Naive thymus-derived CD8-positive, alpha-beta T cell (primary cell): ENCODE measurements around the gene PDZRN3. TPM values are rescaled to one million over a fixed set of nuclear protein-coding genes. Genes with fewer than 3 reads are reported as not detected.

Experiments used
- ATAC-seq, 2 donors: fragments of 150-1000 bp; cut with Tn5 transposase in 1 of 2; sonication (Bioruptor Pico), chemical (Tn5 transposase) in 1 of 2; 1 replicate in 1 of 2; 2 replicates in 1 of 2; pipeline ENCODE4 v1.10.0; 2021; ENCODE audit warnings: mild to moderate bottlenecking in 2 of 2, moderate library complexity in 2 of 2
- POLR2A ChIA-PET: fragments of 350-600 bp; sonication (Branson Sonifier 250); formaldehyde crosslinking; loops from one replicate; lab custom pipeline; 2021; ENCODE audit warnings: antibody characterized with exemption; lab: Charles Lee
- DNase-seq, 10 donors: peaks; one replicate each; pipeline versions ENCODE4 v3.0.0 to v3.0.0-alpha.2; 2020 to 2022
- H3K27ac Mint-ChIP-seq, 10 donors: one replicate each; pipeline ENCODE4 v1.8.0; 2020 to 2022; ENCODE audit warnings: mild to moderate bottlenecking in 10 of 10, mixed read lengths in 10 of 10, moderate library complexity in 4 of 10, inconsistent platforms in 1 of 10
- H3K27me3 Mint-ChIP-seq, 5 donors: one replicate each; pipeline ENCODE4 v1.8.0; 2021 to 2022; ENCODE audit warnings: mixed read lengths in 5 of 5
- H3K36me3 Mint-ChIP-seq, 3 donors: one replicate each; pipeline ENCODE4 v1.8.0; 2020 to 2022; ENCODE audit warnings: mixed read lengths in 3 of 3, mild to moderate bottlenecking in 2 of 3, inconsistent platforms in 1 of 3
- H3K4me1 Mint-ChIP-seq, 4 donors: one replicate each; pipeline ENCODE4 v1.8.0; 2021 to 2022; ENCODE audit warnings: mixed read lengths in 4 of 4
- H3K4me3 Mint-ChIP-seq, 10 donors: one replicate each; pipeline ENCODE4 v1.8.0; 2020 to 2022; ENCODE audit warnings: mild to moderate bottlenecking in 10 of 10, mixed read lengths in 10 of 10, moderate library complexity in 6 of 10, inconsistent platforms in 1 of 10
- H3K9me3 Mint-ChIP-seq, 9 donors: one replicate each; pipeline ENCODE4 v1.8.0; 2020 to 2022; ENCODE audit warnings: mixed read lengths in 9 of 9, mild to moderate bottlenecking in 3 of 9, inconsistent platforms in 1 of 9, moderate library complexity in 1 of 9
- polyA plus RNA-seq, 3 donors: library from polyadenylated mRNA; unstranded; fragments of 300-500 nt; fragmentation: Illumina TruSeq; gene quantifications; one replicate each; pipeline ENCODE4 v1.2.3, GENCODE V29; 2021
- total RNA-seq, 8 experiments: library from RNA in 2 of 8; stranded (reverse) in 2 of 8; gene quantifications; one replicate each; pipeline ENCODE4 v1.2.3 and lab custom pipeline; 2021 to 2026

PDZRN3 gene
- total and polyA plus RNA-seq, 5 experiments from 2014 or later: not detected

DNA sequence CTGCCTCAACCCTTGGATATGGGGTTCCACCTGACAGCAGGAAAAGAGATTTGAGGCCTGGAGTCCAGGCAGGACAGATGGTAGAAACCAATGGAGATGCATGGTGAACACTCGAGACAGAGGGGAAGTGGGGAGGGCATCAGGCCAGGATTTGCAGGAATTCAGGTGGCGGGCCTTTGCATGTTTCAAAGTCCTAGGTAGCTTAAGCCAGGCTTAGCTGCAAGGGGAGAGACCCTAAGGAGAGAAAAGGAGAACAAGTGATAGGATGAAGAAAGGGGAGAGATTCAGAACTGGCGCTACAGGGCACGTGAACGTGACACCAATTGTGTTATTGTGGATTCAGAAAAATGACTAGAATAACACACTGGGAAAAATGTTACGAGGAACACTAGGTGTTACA lies 182.6 kb downstream of the PDZRN3 start:
- Mint-ChIP-seq H3K9me3 (peaks cover 0 to 4% (median 0%) of the 10 kb centered on the region in 9 donors), H3K27ac (no peak overlapping the region), H3K36me3 (no peaks in the 10 kb centered on the region), H3K4me3 (no peak overlapping the region), H3K27me3 (peaks cover 0 to 15% (median 7%) of the 10 kb centered on the region in 5 donors), H3K4me1 (no peaks in the 10 kb centered on the region)
- ATAC-seq: no peak
- POLR2A ChIA-PET: no interaction called here
- no peak for DNase-seq

DNA sequence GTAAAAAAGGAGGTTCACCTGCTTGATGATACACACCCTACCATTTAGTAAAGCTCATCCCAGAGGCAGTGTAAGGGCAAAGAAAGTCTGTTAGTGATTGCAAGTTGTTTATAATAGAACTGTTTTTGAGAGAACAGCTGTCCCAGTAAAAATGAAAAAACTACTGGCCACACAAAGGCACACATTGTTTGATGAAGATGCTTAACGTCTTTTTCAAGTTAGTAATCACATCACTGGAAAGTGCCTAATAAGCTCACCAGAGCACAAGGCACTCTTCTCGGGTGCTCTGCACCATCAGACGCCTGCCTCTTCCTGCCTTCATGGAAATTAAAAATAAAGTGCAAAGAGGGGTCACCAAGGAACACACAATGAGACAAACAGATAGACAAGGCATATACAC lies 186.9 kb downstream of the PDZRN3 start:
- DNase-seq (no peak), ATAC-seq (no peak)
- Mint-ChIP-seq H3K4me3 (no peak overlapping the region), H3K27me3 (peaks cover 3 to 16% (median 12%) of the 10 kb centered on the region in 5 donors), H3K27ac (no peak overlapping the region), H3K36me3 (no peaks in the 10 kb centered on the region), H3K4me1 (no peaks in the 10 kb centered on the region), H3K9me3 (peaks cover 0 to 2% (median 0%) of the 10 kb centered on the region in 9 donors)
- POLR2A ChIA-PET: no interaction called here

DNA sequence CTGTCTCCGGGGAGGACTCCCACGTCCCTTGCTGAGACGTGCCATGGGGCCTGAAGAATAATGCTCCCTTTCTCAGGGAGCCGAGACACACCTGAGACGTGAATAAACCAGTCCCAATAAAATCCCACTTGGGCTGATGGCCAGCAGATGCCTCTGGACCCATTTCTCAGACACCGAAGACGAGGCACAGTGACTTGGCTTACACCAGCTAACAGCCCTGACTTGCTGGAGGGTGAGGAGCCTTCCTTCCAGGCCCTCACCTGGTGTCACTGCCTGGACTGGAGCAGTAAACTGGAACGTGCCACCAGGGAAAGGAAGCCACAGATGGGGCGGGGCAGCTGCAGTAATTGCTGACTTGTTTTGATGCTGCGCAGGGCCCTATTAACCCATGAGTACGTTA lies 189.7 kb downstream of the PDZRN3 start:
- H3K4me3 Mint-ChIP-seq: no peak overlapping the region
- ATAC-seq: no peak
- DNase-seq: no peak
- H3K4me1 Mint-ChIP-seq: no peaks in the 10 kb centered on the region
- no peak overlapping the region for H3K27ac Mint-ChIP-seq
- peaks cover 3 to 16% (median 8%) of the 10 kb centered on the region in 5 donors for H3K27me3 Mint-ChIP-seq
- H3K9me3 Mint-ChIP-seq: no peaks in the 10 kb centered on the region
- H3K36me3 Mint-ChIP-seq: no peaks in the 10 kb centered on the region
- POLR2A ChIA-PET: no interaction called here

DNA sequence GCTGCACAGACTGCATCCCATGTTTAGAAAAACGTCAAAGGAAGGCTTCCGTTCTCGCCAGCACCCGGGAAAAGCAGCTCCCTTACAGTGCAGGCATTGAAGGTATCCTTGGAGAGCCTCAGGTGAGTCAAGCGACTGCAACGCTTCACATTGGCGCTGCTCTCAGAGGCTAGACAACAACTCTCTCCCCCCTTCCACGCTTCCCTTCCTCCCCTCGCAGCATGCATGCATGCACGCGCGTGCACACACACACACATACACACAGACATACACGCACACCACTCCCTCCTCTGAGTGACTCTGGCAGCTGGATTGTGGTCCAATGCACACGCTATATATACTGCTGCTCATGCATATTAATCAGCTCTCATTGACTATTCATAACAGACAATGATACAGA lies 191.1 kb downstream of the PDZRN3 start:
- Mint-ChIP-seq H3K27ac (no peak overlapping the region), H3K27me3 (peaks cover 3 to 13% (median 7%) of the 10 kb centered on the region in 5 donors), H3K9me3 (no peaks in the 10 kb centered on the region), H3K36me3 (no peaks in the 10 kb centered on the region), H3K4me3 (no peak overlapping the region), H3K4me1 (no peaks in the 10 kb centered on the region)
- no peak for ATAC-seq
- DNase-seq: no peak
- POLR2A ChIA-PET: no interaction called here

DNA sequence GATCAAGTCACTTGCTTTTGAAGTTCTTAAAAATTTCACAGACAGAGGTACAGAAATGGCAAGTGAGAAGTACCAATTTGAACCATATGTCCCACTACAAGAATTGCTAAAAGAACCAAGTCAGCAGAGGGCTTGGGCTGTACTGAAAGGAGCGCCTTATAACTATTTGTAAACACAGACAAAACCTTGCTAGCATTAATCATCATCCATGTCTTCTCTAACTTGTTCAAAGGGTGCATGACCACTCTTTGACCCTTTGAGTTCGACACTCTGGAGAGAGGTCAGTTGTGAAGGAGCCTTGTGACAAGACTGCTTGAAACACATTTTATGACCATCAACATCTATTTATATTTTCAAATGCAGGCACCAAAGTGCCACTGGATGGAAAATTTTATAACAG lies 191.7 kb downstream of the PDZRN3 start:
- Mint-ChIP-seq H3K27ac (no peak overlapping the region), H3K27me3 (peaks cover 3 to 12% (median 5%) of the 10 kb centered on the region in 5 donors), H3K4me3 (no peak overlapping the region), H3K4me1 (no peaks in the 10 kb centered on the region), H3K9me3 (no peaks in the 10 kb centered on the region), H3K36me3 (no peaks in the 10 kb centered on the region)
- DNase-seq (no peak), ATAC-seq (no peak)
- POLR2A ChIA-PET: no interaction called here

DNA sequence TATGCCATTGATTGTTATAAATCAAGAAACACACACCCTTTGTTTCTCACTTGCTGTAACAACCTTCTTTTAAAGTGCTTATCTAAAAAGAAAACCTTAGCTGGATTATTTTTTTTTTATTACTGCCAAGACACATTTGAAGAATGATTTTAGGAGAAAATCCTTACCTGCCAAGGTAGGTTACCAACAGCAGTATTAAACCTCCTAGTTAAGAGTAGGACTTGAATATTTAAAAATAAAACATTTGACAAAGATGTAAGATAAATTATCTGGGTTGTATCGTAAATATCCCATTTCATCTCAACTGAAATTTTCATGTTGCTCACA lies 192.1 kb downstream of the PDZRN3 start:
- POLR2A ChIA-PET: no interaction called here
- no peak for ATAC-seq
- Mint-ChIP-seq H3K27me3 (peaks cover 3 to 16% (median 5%) of the 10 kb centered on the region in 5 donors), H3K27ac (no peak overlapping the region), H3K4me1 (no peaks in the 10 kb centered on the region), H3K36me3 (no peaks in the 10 kb centered on the region), H3K9me3 (no peaks in the 10 kb centered on the region), H3K4me3 (no peak overlapping the region)
- DNase-seq: no peak

DNA sequence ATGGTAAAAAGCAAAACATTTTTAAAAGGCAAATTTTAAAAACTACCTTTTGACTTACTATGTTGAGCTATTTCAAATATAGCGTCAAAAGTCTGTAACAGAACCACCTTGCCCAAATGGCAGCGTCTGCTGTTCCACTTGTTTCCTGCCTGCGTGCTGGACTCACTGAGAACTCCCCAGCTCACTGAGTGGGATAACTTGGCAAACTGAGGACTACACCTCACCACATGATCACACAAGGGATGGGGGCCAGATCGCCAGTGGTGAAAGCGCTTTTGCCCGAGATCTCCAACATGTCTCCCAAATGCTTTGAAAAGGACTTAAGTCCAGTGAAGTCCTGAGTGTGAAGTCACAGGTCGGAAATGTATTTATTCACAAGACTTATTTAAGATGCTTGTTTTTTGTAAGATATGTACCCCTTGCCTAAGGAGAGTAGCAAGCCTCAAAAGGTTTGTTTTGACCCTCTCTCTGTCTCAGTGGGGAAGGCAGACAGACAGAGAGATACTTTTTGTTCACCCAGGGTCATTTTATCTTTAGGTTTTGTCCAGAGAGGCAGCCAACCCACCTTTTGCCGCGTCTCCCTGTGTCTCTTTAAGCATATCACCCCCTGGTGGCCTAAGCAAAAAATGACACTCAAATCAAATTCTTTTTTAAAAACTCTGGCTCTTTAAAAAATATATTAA lies 192.6 kb downstream of the PDZRN3 start:
- H3K36me3 Mint-ChIP-seq: no peaks in the 10 kb centered on the region

DNA sequence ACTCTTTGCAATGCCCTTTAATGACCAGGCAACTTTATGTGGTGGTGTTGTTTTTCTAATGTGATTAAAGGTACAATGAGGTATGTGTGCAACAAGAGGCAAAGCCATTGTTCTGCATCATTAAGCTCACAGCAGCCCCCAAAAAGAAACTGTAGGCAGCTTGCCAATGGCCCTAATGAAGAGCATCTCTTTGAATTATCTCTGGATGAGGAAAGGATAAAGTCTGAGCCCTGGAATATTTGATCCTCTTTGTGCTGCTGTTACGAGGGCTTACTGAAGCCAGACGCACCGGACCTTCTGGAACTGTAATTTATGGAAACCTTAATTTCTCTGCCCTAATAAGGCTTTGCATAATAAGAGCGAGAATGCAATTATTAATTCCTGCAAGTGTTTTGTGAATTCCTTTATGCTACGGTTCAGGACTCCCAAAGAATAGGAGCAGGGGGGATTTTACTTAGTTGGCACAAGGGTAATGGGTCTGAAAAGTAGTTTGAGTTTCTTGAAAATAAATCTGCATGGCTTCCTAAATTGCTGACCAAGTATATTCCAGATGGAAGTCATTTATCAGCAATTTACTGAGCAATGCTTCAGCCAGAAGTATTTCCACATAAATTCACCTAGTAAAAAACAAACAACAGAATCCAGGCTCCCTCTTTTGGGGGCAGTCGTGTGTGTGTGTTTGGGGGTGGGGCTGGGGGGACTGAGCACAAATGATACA lies 193.4 kb downstream of the PDZRN3 start:
- Mint-ChIP-seq H3K9me3 (no peaks in the 10 kb centered on the region), H3K4me3 (no peak overlapping the region), H3K27me3 (peaks cover 3 to 25% (median 5%) of the 10 kb centered on the region in 5 donors), H3K27ac (no peak overlapping the region), H3K36me3 (no peaks in the 10 kb centered on the region), H3K4me1 (no peaks in the 10 kb centered on the region)
- DNase-seq (no peak), ATAC-seq (no peak)
- POLR2A ChIA-PET: no interaction called here

More for the DNA sequence above, 192.6 kb downstream of the PDZRN3 start:
- DNase-seq: peak in 2 of 10 donors; percentile 3 to 8
- POLR2A ChIA-PET: no interaction called here
- H3K27ac Mint-ChIP-seq: no peak overlapping the region
- no peaks in the 10 kb centered on the region for H3K9me3 Mint-ChIP-seq
- peaks cover 3 to 21% (median 5%) of the 10 kb centered on the region in 5 donors for H3K27me3 Mint-ChIP-seq
- ATAC-seq: no peak
- no peak overlapping the region for H3K4me3 Mint-ChIP-seq
- H3K4me1 Mint-ChIP-seq: no peaks in the 10 kb centered on the region

DNA sequence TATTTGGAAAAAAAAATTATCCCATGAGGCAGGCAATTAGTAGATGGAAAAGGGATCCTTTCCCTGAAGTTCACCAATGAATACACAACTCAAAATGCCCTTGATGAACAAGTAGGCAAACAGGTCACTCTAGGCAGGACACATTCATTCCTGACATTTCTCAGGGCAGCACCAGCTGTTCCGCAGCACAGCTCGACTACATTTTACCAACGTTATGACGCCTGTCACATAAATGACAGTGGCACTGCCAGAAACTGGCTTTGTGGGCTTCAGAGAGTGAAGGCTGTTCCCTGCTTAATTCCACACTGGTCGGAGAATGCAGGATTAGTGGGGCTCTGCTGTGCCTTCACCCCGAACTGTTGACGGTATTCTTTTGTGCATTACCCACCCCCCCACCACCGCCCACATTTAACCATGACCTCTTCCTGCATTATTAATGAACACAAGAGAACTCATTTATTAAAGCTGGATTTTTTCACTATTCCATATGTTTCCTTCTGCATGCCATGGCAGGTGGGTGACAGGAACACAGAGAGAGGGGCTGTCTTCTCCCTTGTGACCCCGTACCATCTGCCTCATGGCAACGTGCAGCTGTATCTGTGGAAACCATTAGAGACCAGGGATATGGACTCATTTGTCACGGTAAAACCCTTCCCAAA lies 197.6 kb downstream of the PDZRN3 start:
- H3K27ac Mint-ChIP-seq: no peak overlapping the region

DNA sequence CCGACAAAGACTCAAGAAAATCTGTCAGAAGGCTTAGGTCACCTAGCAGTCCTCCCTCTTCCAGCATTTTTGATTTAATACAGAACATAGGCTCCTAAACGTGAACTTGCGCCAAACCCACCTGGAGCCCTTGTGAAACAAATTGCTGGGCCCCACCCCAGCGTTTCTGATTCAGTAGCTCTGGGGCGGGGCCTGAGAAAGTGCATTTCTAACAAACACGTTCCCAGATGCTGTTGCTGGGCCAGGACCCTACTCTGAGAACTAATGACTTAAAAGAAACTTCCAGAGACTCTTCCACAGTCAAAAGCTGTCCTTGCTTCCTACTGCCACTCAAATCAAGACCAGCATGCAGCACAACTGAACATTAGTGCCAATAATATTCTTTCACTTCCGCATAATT lies 198.1 kb downstream of the PDZRN3 start:
- no peak overlapping the region for H3K4me3 Mint-ChIP-seq
- no peak overlapping the region for H3K27ac Mint-ChIP-seq
- no peaks in the 10 kb centered on the region for H3K4me1 Mint-ChIP-seq
- ATAC-seq: no peak
- H3K36me3 Mint-ChIP-seq: no peaks in the 10 kb centered on the region
- H3K27me3 Mint-ChIP-seq: peaks cover 0 to 14% (median 1%) of the 10 kb centered on the region in 5 donors
- POLR2A ChIA-PET: no interaction called here
- H3K9me3 Mint-ChIP-seq: peaks cover 0 to 4% (median 0%) of the 10 kb centered on the region in 9 donors
- DNase-seq: no peak

More for the DNA sequence above, 197.6 kb downstream of the PDZRN3 start:
- no peaks in the 10 kb centered on the region for H3K4me1 Mint-ChIP-seq
- POLR2A ChIA-PET: no interaction called here
- H3K36me3 Mint-ChIP-seq: no peaks in the 10 kb centered on the region
- H3K9me3 Mint-ChIP-seq: peaks cover 0 to 4% (median 0%) of the 10 kb centered on the region in 9 donors
- no peak overlapping the region for H3K4me3 Mint-ChIP-seq
- H3K27me3 Mint-ChIP-seq: peaks cover 0 to 14% (median 0%) of the 10 kb centered on the region in 5 donors
- DNase-seq: no peak
- no peak for ATAC-seq

DNA sequence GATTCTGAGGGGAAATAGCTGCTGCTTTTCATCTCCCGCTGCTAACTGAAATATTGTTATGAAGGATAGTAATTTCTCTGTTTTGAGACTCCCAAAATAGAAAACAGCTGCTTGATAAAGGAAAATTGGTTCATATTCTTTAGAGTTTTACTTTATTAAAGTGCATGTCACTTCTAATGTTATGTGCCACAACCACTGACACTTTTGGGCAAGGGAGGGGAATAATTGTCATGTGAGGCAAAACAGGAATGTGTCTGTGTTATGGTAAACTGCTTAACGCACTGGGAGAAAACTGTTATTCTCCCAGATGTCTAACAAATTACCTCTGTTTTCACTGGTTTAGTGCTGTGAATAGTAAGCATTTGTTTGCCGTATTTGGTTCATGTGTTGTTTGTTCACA lies 201.6 kb downstream of the PDZRN3 start:
- Mint-ChIP-seq H3K36me3 (no peaks in the 10 kb centered on the region), H3K9me3 (peaks cover 0 to 4% (median 0%) of the 10 kb centered on the region in 9 donors), H3K4me3 (no peak overlapping the region), H3K4me1 (no peaks in the 10 kb centered on the region), H3K27me3 (peaks cover 1 to 37% (median 5%) of the 10 kb centered on the region in 5 donors), H3K27ac (no peak overlapping the region)
- ATAC-seq (no peak), DNase-seq (no peak)
- POLR2A ChIA-PET: no interaction called here

DNA sequence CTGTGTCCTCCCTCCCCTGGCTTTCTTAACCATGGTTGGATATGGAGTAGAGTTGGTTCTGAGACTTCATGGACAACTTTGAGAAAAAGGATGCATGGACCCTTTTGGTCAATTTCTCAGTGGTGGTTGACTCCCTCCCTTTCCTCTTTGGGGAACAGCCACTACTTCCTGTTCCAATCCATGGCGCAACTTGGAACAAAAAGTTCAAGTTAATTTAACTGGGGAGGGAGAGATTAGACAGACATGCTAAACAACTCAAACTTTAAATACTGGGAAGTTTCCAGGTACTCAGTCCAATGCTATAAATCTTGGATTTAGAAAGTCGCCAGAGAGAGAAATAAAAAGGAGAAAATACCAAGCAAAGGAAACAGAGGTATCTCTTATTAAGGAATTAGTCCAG lies 202.2 kb downstream of the PDZRN3 start:
- ATAC-seq: no peak
- Mint-ChIP-seq H3K27me3 (peaks cover 1 to 33% (median 5%) of the 10 kb centered on the region in 5 donors), H3K9me3 (peaks cover 0 to 4% (median 0%) of the 10 kb centered on the region in 9 donors), H3K27ac (no peak overlapping the region), H3K4me1 (no peaks in the 10 kb centered on the region), H3K36me3 (no peaks in the 10 kb centered on the region), H3K4me3 (no peak overlapping the region)
- DNase-seq: no peak
- POLR2A ChIA-PET: no interaction called here

DNA sequence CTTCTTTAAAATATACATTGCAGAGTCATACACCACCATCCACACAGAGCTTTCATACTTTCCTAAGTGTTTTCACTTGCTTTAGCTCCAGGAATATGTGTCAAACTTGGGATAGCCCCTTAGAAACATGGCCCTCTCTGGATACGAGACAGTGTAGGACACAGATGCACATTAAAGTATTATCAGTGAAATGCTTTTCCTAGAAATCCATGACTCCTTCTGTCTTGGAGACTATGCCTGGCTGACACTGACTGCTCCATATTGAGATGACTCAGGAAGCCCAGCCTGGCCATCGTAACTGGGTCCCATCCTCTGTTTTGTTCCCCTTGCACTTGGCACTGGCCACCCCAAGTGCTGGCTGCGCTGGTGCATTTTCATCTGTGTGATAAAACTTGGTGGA lies 204.8 kb downstream of the PDZRN3 start:
- no peak overlapping the region for H3K27ac Mint-ChIP-seq
- POLR2A ChIA-PET: no interaction called here
- H3K27me3 Mint-ChIP-seq: peaks cover 1 to 24% (median 5%) of the 10 kb centered on the region in 5 donors
- H3K9me3 Mint-ChIP-seq: peaks cover 0 to 2% (median 0%) of the 10 kb centered on the region in 9 donors
- DNase-seq (no peak), ATAC-seq (no peak)
- no peaks in the 10 kb centered on the region for H3K36me3 Mint-ChIP-seq
- H3K4me1 Mint-ChIP-seq: no peaks in the 10 kb centered on the region
- no peak overlapping the region for H3K4me3 Mint-ChIP-seq
